Measurements from ENCODE around the gene AVPR1B. TPM values are rescaled to one million over a fixed set of nuclear protein-coding genes. Genes with fewer than 3 reads are reported as not detected.
A peak's percentile ranks its signal among the peaks of the same experiment; 100 is the strongest.

AVPR1B gene
- polyA plus RNA-seq, 1 donor (not counting 4 experiments of a cell fraction or from before 2014, with no cell fraction given) = not detected

DNA sequence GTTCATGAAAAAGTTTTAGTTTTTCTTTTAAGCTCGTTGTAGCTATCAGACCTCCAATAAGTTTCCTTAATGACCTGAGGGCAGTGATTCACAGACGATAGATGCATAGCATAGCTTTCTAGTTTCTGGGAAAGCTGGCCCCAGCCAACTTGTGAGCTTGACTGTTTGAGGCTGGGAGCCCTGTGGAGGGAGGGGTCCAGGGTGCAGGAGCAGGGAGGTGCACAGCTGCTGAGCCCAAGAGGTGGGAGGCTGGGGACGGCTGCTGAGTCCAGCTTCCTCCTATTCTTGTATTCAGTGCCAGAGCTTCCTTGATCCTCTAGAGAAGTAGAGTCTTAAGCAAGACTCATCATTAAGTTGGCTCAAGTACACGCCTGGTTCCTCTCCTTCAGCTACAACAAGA is 11.0 kb upstream of the AVPR1B start:
- DNase-seq (ENCODE audit: low read depth, low spot score) (no peak), FAIRE-seq (peak; percentile 49)
- no peak overlapping the region for H3K4me3 ChIP-seq (ENCODE audit: control insufficient read depth in 2 of 3, extremely low read depth in 1 of 3, insufficient read depth in 2 of 3, low read depth in 1 of 3, low read length in 3 of 3)
- H3K79me2 ChIP-seq (ENCODE audit: control insufficient read depth, insufficient read depth, low read length) = no peaks in the 10 kb centered on the region
- H3K27ac ChIP-seq (ENCODE audit: control insufficient read depth, insufficient read depth, low read length) = no peak overlapping the region
- no peaks in the 10 kb centered on the region for H3K27me3 ChIP-seq (ENCODE audit: control insufficient read depth, extremely low read depth, insufficient read depth, low read length)
- peaks cover 5% of the 10 kb centered on the region for H3K4me1 ChIP-seq (ENCODE audit: control insufficient read depth, extremely low read depth, insufficient read depth, low read length)
- no peaks in the 10 kb centered on the region for H3K9me1 ChIP-seq (ENCODE audit: control insufficient read depth, extremely low read depth, insufficient read depth, low read length)
- no peaks in the 10 kb centered on the region for H4K20me1 ChIP-seq (ENCODE audit: control insufficient read depth, extremely low read depth, insufficient read depth, low read length)
- H3K9me3 ChIP-seq (ENCODE audit: control insufficient read depth, low read depth, low read length) = no peaks in the 10 kb centered on the region
- no peak overlapping the region for H2AFZ ChIP-seq (ENCODE audit: control insufficient read depth, low read length)
- H3K36me3 ChIP-seq (ENCODE audit: control insufficient read depth in 2 of 2, extremely low read depth in 1 of 2, insufficient read depth in 2 of 2, low read length in 2 of 2) = no peaks in the 10 kb centered on the region
- no peak for TF ChIP-seq EZH2 (IDR thresholded peaks at IDR 0.05; ENCODE audit: low read length)
- TF ChIP-seq, protein P1, sequence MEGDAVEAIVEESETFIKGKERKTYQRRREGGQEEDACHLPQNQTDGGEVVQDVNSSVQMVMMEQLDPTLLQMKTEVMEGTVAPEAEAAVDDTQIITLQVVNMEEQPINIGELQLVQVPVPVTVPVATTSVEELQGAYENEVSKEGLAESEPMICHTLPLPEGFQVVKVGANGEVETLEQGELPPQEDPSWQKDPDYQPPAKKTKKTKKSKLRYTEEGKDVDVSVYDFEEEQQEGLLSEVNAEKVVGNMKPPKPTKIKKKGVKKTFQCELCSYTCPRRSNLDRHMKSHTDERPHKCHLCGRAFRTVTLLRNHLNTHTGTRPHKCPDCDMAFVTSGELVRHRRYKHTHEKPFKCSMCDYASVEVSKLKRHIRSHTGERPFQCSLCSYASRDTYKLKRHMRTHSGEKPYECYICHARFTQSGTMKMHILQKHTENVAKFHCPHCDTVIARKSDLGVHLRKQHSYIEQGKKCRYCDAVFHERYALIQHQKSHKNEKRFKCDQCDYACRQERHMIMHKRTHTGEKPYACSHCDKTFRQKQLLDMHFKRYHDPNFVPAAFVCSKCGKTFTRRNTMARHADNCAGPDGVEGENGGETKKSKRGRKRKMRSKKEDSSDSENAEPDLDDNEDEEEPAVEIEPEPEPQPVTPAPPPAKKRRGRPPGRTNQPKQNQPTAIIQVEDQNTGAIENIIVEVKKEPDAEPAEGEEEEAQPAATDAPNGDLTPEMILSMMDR (optimal IDR thresholded peaks at IDR 0.05 in 1 of 3, IDR thresholded peaks at IDR 0.05 in 1 of 3, conservative IDR thresholded peaks at IDR 0.05 in 1 of 3; ENCODE audit: extremely low read depth in 1 of 3, insufficient read depth in 2 of 3, low read length in 3 of 3) = no peak
- H3K9ac ChIP-seq (ENCODE audit: control insufficient read depth, extremely low read depth, insufficient read depth, low read length) = no peak overlapping the region
- H3K4me2 ChIP-seq (ENCODE audit: control insufficient read depth, extremely low read depth, insufficient read depth, low read depth, low read length) = no peak overlapping the region
- dilution Hi-C loops (cut with MboI; ENCODE audit: extremely low pct_ligation_motif_present, low sequenced_read_pairs) = no loop called here

DNA sequence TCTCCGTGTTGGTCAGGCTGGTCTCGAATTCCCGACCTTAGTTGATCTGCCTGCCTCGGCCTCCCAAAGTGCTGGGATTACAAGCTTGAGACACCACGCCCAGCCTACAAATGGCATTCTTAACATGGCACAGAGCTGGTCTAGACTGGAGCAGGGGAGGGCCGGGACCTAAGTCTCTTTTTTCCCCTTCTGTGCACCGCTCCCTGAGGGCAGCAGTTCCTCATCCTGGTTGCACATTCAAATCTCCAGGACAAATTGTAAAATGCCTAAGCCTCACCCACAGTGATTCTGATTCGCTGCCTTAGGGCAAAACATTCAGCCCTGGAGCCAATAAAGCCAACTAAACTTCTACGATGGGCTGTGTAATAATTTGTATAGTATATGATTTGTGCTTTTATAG is 10.1 kb upstream of the AVPR1B start:
- no peak for TF ChIP-seq EZH2 (IDR thresholded peaks at IDR 0.05; ENCODE audit: low read length)
- TF ChIP-seq, protein P1 (optimal IDR thresholded peaks at IDR 0.05 in 1 of 3, IDR thresholded peaks at IDR 0.05 in 1 of 3, conservative IDR thresholded peaks at IDR 0.05 in 1 of 3; ENCODE audit: extremely low read depth in 1 of 3, insufficient read depth in 2 of 3, low read length in 3 of 3) = no peak
- Histone ChIP-seq H4K20me1 (ENCODE audit: control insufficient read depth, extremely low read depth, insufficient read depth, low read length) (no peaks in the 10 kb centered on the region), H3K36me3 (ENCODE audit: control insufficient read depth in 2 of 2, extremely low read depth in 1 of 2, insufficient read depth in 2 of 2, low read length in 2 of 2) (no peaks in the 10 kb centered on the region), H3K9ac (ENCODE audit: control insufficient read depth, extremely low read depth, insufficient read depth, low read length) (no peak overlapping the region), H3K4me1 (ENCODE audit: control insufficient read depth, extremely low read depth, insufficient read depth, low read length) (peaks cover 5% of the 10 kb centered on the region), H3K9me1 (ENCODE audit: control insufficient read depth, extremely low read depth, insufficient read depth, low read length) (no peaks in the 10 kb centered on the region), H3K27me3 (ENCODE audit: control insufficient read depth, extremely low read depth, insufficient read depth, low read length) (no peaks in the 10 kb centered on the region), H3K79me2 (ENCODE audit: control insufficient read depth, insufficient read depth, low read length) (no peaks in the 10 kb centered on the region), H3K27ac (ENCODE audit: control insufficient read depth, insufficient read depth, low read length) (no peak overlapping the region), H3K4me2 (ENCODE audit: control insufficient read depth, extremely low read depth, insufficient read depth, low read depth, low read length) (no peak overlapping the region), H3K4me3 (ENCODE audit: control insufficient read depth in 2 of 3, extremely low read depth in 1 of 3, insufficient read depth in 2 of 3, low read depth in 1 of 3, low read length in 3 of 3) (no peak overlapping the region), H2AFZ (ENCODE audit: control insufficient read depth, low read length) (no peak overlapping the region), H3K9me3 (ENCODE audit: control insufficient read depth, low read depth, low read length) (no peaks in the 10 kb centered on the region)
- FAIRE-seq (no peak), DNase-seq (ENCODE audit: low read depth, low spot score) (no peak)
- dilution Hi-C loops (cut with MboI; ENCODE audit: extremely low pct_ligation_motif_present, low sequenced_read_pairs) = no loop called here
